GM23248 (cell line): Measurements from ENCODE around the gene SLC2A9.

Experiments used
- EZH2 ChIP-seq: fragments of 200-600 bp; sonication (generic); IDR thresholded peaks from 2 replicates; pipeline ENCODE4 v1.6.1; 2018; ENCODE audit warnings: antibody characterized with exemption, mild to moderate bottlenecking; ENCODE audit not compliant: insufficient read depth, poor library complexity, severe bottlenecking
- EZH2phosphoT487 ChIP-seq: fragments of 200-600 bp; sonication (generic); IDR thresholded peaks from 2 replicates; pipeline ENCODE4 v1.6.1; 2018; ENCODE audit warnings: antibody characterized with exemption, moderate library complexity, mild to moderate bottlenecking, low read depth; ENCODE audit not compliant: insufficient read depth

DNA sequence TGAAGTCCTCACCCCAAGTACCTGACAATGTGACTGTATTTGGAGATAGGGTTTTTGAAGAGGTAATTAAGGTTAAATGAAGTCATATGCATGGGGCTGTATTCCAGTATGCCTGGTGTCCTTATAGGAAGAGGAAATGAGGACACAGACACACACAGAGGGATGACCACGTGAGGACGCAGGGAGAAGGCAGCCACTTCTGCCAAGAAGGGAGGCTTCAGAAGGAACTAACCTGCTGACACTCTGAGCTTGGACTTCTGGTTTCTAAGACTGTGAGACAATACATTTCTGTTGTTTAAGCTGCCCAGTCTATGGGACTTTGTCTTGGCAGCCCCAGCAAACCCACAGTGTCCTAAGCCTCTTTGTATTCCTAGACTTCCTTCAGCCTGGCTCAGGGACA is 3.0 kb upstream of the SLC2A9 start:
- TF ChIP-seq EZH2 (no peak), EZH2phosphoT487 (no peak)
